IMR-90 (cell line): ENCODE results near the gene RC3H1. TPM values are rescaled to one million over a fixed set of nuclear protein-coding genes. Genes with fewer than 3 reads are reported as not detected.
"Not testable (repeated sequence)": the region's sequence is repeated elsewhere in the genome, so short reads cannot be mapped to it uniquely, and the experiment has no call there.

Source experiments
- ATAC-seq: fragments of 200-7000 bp; cut with Tn5 transposase; 2 replicates; pipeline ENCODE4 v1.9.1; 2020; ENCODE audit warnings: low read depth, mild to moderate bottlenecking, moderate library complexity
- BruUV-seq: library from RNA; stranded (reverse); fragments of 400-500 nt; replicated peaks from 2 replicates; lab custom pipeline; 2021; lab: Mats Ljungman, UMichigan
- CTCF ChIA-PET: fragments of 300-600 bp; formaldehyde crosslinking; extraction: SDS; loops from one replicate; lab custom pipeline; 2021; ENCODE audit warnings: antibody characterized with exemption; lab: Yijun Ruan, JAX
- POLR2A ChIA-PET: fragments of 300-600 bp; sonication (Branson Sonifier 250); formaldehyde crosslinking; loops from one replicate; lab custom pipeline; 2022; ENCODE audit warnings: antibody characterized with exemption; ENCODE audit not compliant: unreplicated experiment; lab: Charles Lee
- DNase-seq: peaks from one replicate; pipeline ENCODE4 v3.0.0; 2013
- H2AFZ ChIP-seq: replicated peaks from 2 replicates; pipeline ENCODE3; 2013; ENCODE audit warnings: low read length, mild to moderate bottlenecking; ENCODE audit not compliant: poor library complexity
- H2AK5ac ChIP-seq: 2 replicates; pipeline ENCODE4 v1.6.1; 2013; ENCODE audit warnings: low read depth, low read length, inconsistent platforms
- H2AK9ac ChIP-seq: replicated peaks from 2 replicates; pipeline ENCODE3; 2013; ENCODE audit warnings: mild to moderate bottlenecking, low read depth, low read length, moderate library complexity; ENCODE audit not compliant: poor library complexity
- H2BK120ac ChIP-seq: 2 replicates; pipeline ENCODE4 v1.6.1; 2013; ENCODE audit warnings: low read depth, low read length, inconsistent platforms
- H2BK15ac ChIP-seq: 3 replicates; pipeline ENCODE4 v1.6.1; 2013; ENCODE audit warnings: low read depth, low read length, inconsistent platforms
- H2BK20ac ChIP-seq: 2 replicates; pipeline ENCODE4 v1.6.1; 2013; ENCODE audit warnings: low read depth, mild to moderate bottlenecking, inconsistent platforms, low read length, moderate library complexity
- H2BK5ac ChIP-seq: 2 replicates; pipeline ENCODE4 v1.6.1; 2013; ENCODE audit warnings: mild to moderate bottlenecking, low read depth, low read length, inconsistent platforms; ENCODE audit not compliant: poor library complexity, severe bottlenecking
- H3K14ac ChIP-seq: replicated peaks from 2 replicates; pipeline ENCODE4 v1.6.1; 2013; ENCODE audit warnings: low read depth, low read length, inconsistent platforms
- H3K18ac ChIP-seq: 2 replicates; pipeline ENCODE4 v1.6.1; 2013; ENCODE audit warnings: low read depth, low read length, control low read depth
- H3K23ac ChIP-seq: 2 replicates; pipeline ENCODE4 v1.6.1; 2013; ENCODE audit warnings: low read depth, low read length, inconsistent platforms
- H3K27ac ChIP-seq: 2 replicates; pipeline ENCODE4 v1.5.1; 2013; ENCODE audit warnings: mild to moderate bottlenecking, control low read depth, low read length; ENCODE audit not compliant: insufficient read depth
- H3K27me3 ChIP-seq: 2 replicates; pipeline ENCODE4 v1.6.1; 2013; ENCODE audit warnings: low read length; ENCODE audit not compliant: control insufficient read depth, insufficient read depth
- H3K36me3 ChIP-seq: 2 replicates; pipeline ENCODE4 v1.6.1; 2013; ENCODE audit warnings: low read length, mixed read lengths; ENCODE audit not compliant: control insufficient read depth, insufficient read depth
- H3K4ac ChIP-seq: 2 replicates; pipeline ENCODE4 v1.6.1; 2013; ENCODE audit warnings: low read depth, low read length, inconsistent platforms
- H3K4me1 ChIP-seq: 2 replicates; pipeline ENCODE4 v1.6.1; 2013; ENCODE audit warnings: low read length, mixed read lengths; ENCODE audit not compliant: control insufficient read depth, insufficient read depth
- H3K4me2 ChIP-seq: 2 replicates; pipeline ENCODE4 v1.6.1; 2013; ENCODE audit warnings: low read depth, mild to moderate bottlenecking, control low read depth, low read length, moderate library complexity
- H3K4me3 ChIP-seq: 2 replicates; pipeline ENCODE4 v1.5.1; 2013; ENCODE audit warnings: low read depth, mild to moderate bottlenecking, control low read depth, low read length, moderate library complexity; ENCODE audit not compliant: insufficient read depth
- H3K56ac ChIP-seq: 2 replicates; pipeline ENCODE4 v1.6.1; 2013; ENCODE audit warnings: low read length, inconsistent platforms; ENCODE audit not compliant: insufficient read depth; ENCODE audit errors: extremely low read depth
- H3K79me1 ChIP-seq, 2 experiments: 2 replicates each; pipeline ENCODE4 v1.6.1; 2013; ENCODE audit warnings: low read length in 2 of 2, inconsistent platforms in 1 of 2, low read depth in 1 of 2
- H3K9ac ChIP-seq: 2 replicates; pipeline ENCODE4 v1.6.1; 2013; ENCODE audit warnings: low read depth, low read length, control low read depth
- H3K9me1 ChIP-seq: 2 replicates; pipeline ENCODE4 v1.6.1; 2013; ENCODE audit warnings: low read length, inconsistent platforms; ENCODE audit not compliant: insufficient read depth
- H3K9me3 ChIP-seq: 2 replicates; pipeline ENCODE4 v1.6.1; 2013; ENCODE audit warnings: low read length; ENCODE audit not compliant: control insufficient read depth, insufficient read depth
- H4K20me1 ChIP-seq: 2 replicates; pipeline ENCODE4 v1.6.1; 2013; ENCODE audit warnings: low read length, inconsistent platforms; ENCODE audit not compliant: insufficient read depth
- H4K5ac ChIP-seq: 2 replicates; pipeline ENCODE4 v1.6.1; 2013; ENCODE audit warnings: mild to moderate bottlenecking, low read depth, low read length, control low read depth
- H4K8ac ChIP-seq, 2 experiments: 2 replicates each; pipeline ENCODE4 v1.6.1; 2013; ENCODE audit warnings: low read depth in 2 of 2, low read length in 2 of 2, control low read depth in 1 of 2, inconsistent platforms in 1 of 2
- H4K91ac ChIP-seq: 2 replicates; pipeline ENCODE4 v1.6.1; 2013; ENCODE audit warnings: low read depth, low read length, inconsistent platforms; ENCODE audit not compliant: insufficient read depth
- WGBS, 2 experiments: methylation state at CpG; one replicate each; pipeline versions ENCODE4 v1.1.5 to v1.1.7; 2013; ENCODE audit warnings: missing lambda C conversion rate in 2 of 2; ENCODE audit not compliant: insufficient read length in 1 of 2; ENCODE audit errors: extremely low coverage in 2 of 2; 5-methylcytosine and 5-hydroxymethylcytosine counted together
- dilution Hi-C: fragments of 300-500 bp; cut with HindIII; formaldehyde crosslinking; loops from one replicate; pipeline ENCODE4 v1.14.3; 2018; ENCODE audit warnings: low sequenced_read_pairs; ENCODE audit not compliant: unreplicated experiment
- in situ Hi-C: fragments of 300-500 bp; cut with MboI; formaldehyde crosslinking; loops from 3 replicates; pipeline ENCODE4 v1.14.3; 2019; ENCODE audit warnings: low sequenced_read_pairs, inconsistent platforms, mixed read lengths
- intact Hi-C: fragments of 100-400 bp; cut with micrococcal nuclease; formaldehyde crosslinking; loops from 2 replicates; pipeline ENCODE4 v1.10.0; 2022
- polyA plus RNA-seq, 3 experiments: library from polyadenylated mRNA; depleted of rRNA; stranded (reverse); fragments of >200 nt; gene quantifications; 2 replicates each; pipeline ENCODE4 v1.2.3, GENCODE V29; 2012; ENCODE audit warnings: low replicate concordance in 1 of 3
- total RNA-seq: library from RNA; depleted of rRNA; stranded (reverse); fragments of >200 nt; gene quantifications from 2 replicates; pipeline ENCODE4 v1.2.3, GENCODE V29; 2012

Gene RC3H1
- total and polyA plus RNA-seq, 2 of the 4 experiments (the other 2 are of a cell fraction): 5.1 to 39.3 TPM

- H3K27ac ChIP-seq, H3K4me2 ChIP-seq, H3K18ac ChIP-seq, H3K14ac ChIP-seq, H3K79me1 ChIP-seq, H2BK15ac ChIP-seq, H4K91ac ChIP-seq, in situ Hi-C loops, H3K4me1 ChIP-seq, intact Hi-C loops, H3K56ac ChIP-seq, H2AK5ac ChIP-seq, H2BK20ac ChIP-seq, DNase-seq, H4K8ac ChIP-seq, dilution Hi-C loops, ATAC-seq, H3K4me3 ChIP-seq, H2AFZ ChIP-seq, BruUV-seq, H3K36me3 ChIP-seq, H2BK5ac ChIP-seq, H2AK9ac ChIP-seq, H3K9ac ChIP-seq, H3K23ac ChIP-seq, H4K5ac ChIP-seq, CTCF ChIA-PET, H2BK120ac ChIP-seq, H3K9me1 ChIP-seq, H3K9me3 ChIP-seq, H4K20me1 ChIP-seq, H3K4ac ChIP-seq, H3K27me3 ChIP-seq: not testable (repeated sequence)
- POLR2A ChIA-PET: interaction anchor here (1.1 kb wide), 1 partner anchor 8 kb away, joined by 5 read pairs; no protein-coding TSS in a partner anchor
- WGBS, 2 experiments: 98% methylated on average over 9 of the region's 28 CpGs; no CpG with 5 or more reads in 1 of the 2 experiments
Observed at GRCh38 chr1:174056609-174057008, 34.5 kb upstream of the RC3H1 start.

- H3K4me3 ChIP-seq, H2AFZ ChIP-seq, H3K56ac ChIP-seq, DNase-seq, H3K4ac ChIP-seq, H3K9me3 ChIP-seq, intact Hi-C loops, H2BK120ac ChIP-seq, H2BK20ac ChIP-seq, CTCF ChIA-PET, dilution Hi-C loops, in situ Hi-C loops, H3K23ac ChIP-seq, H3K27ac ChIP-seq, H2AK9ac ChIP-seq, H3K79me1 ChIP-seq, H4K5ac ChIP-seq, H2BK5ac ChIP-seq, BruUV-seq, H3K4me2 ChIP-seq, H3K9ac ChIP-seq, H4K8ac ChIP-seq, POLR2A ChIA-PET, H4K20me1 ChIP-seq, ATAC-seq, H2BK15ac ChIP-seq, H3K14ac ChIP-seq, H3K36me3 ChIP-seq, H3K9me1 ChIP-seq, H3K27me3 ChIP-seq, H2AK5ac ChIP-seq, H3K18ac ChIP-seq, H4K91ac ChIP-seq, H3K4me1 ChIP-seq: not testable (repeated sequence)
- WGBS, 2 experiments: no CpG with 5 or more reads among the region's 5 CpGs
Observed at GRCh38 chr1:174055797-174056196, 33.6 kb upstream of the RC3H1 start.
